Pancreas (tissue), 10 donors: ENCODE measurements around the gene RBM15. TPM values are rescaled to one million over a fixed set of nuclear protein-coding genes. Genes with fewer than 3 reads are reported as not detected.

Source experiments
- ATAC-seq, 4 donors: fragments of 200-7000 bp; cut with Tn5 transposase; one replicate each; pipeline versions ENCODE4 v1.8.0 to v1.9.1; 2020; ENCODE audit warnings: mild to moderate bottlenecking in 4 of 4, moderate library complexity in 4 of 4
- DNase-seq, 6 donors: peaks; one replicate each; pipeline ENCODE4 v3.0.0-alpha.2; 2020
- FAIRE-seq: peaks from 2 replicates; lab custom pipeline; 2012; peaks lifted over from hg19 to GRCh38; lab: Jason Lieb, UNC
- H3K27ac ChIP-seq, 4 donors: fragments of 200-600 bp; sonication (generic); 1 replicate in 3 of 4; 2 replicates in 1 of 4; pipeline versions ENCODE4 v1.5.0 to v1.8.0; 2020
- H3K27me3 ChIP-seq, 4 donors: fragments of 200-600 bp; one replicate each; pipeline ENCODE4 v1.8.0; 2021
- H3K36me3 ChIP-seq, 3 donors: fragments of 200-600 bp; sonication (generic) in 1 of 3; one replicate each; pipeline versions ENCODE4 v1.5.0 to v1.8.0; 2020 to 2021
- H3K4me1 ChIP-seq, 3 donors: fragments of 200-600 bp; one replicate each; pipeline ENCODE4 v1.8.0; 2021
- H3K4me3 ChIP-seq, 4 donors: fragments of 200-600 bp; sonication (generic) in 2 of 4; one replicate each; pipeline versions ENCODE4 v1.5.0 to v1.8.0; 2020 to 2021
- H3K9me3 ChIP-seq, 4 donors: fragments of 200-600 bp; one replicate each; pipeline ENCODE4 v1.8.0; 2021
- CTCF ChIP-seq, 4 donors: fragments of 200-600 bp; sonication (generic) in 3 of 4; IDR thresholded peaks; one replicate each; pipeline versions ENCODE4 v1.5.0 to v1.8.0; 2021; ENCODE audit warnings: antibody characterized with exemption in 4 of 4
- WGBS, 2 donors: extraction: QIAGEN DNeasy Blood & Tissue Kit; methylation state at CpG; one replicate each; pipeline ENCODE4 v1.1.7; 2013; 5-methylcytosine and 5-hydroxymethylcytosine counted together
- intact Hi-C, 3 donors: fragments of 100-400 bp; cut with DNase I; formaldehyde crosslinking; loops; one replicate each; pipeline versions ENCODE4 v1.11.1 to v1.14.2; 2022
- polyA plus RNA-seq, 2 donors: library from polyadenylated mRNA; stranded (reverse); fragments of 200-250 nt; gene quantifications; one replicate each; pipeline ENCODE4 v1.2.3, GENCODE V29; 2013
- total RNA-seq, 6 donors: library from RNA; stranded (reverse); fragmentation: NEBNext Ultra II Directional in 4 of 6; extraction: Animal tissue kit (Norgen Biotek cat#: 25700) in 4 of 6; gene quantifications; one replicate each; pipeline versions ENCODE4 v1.2.1 to v1.2.4, GENCODE V29; 2021 to 2023
- donor health status: healthy with polysubstance abuse.
- donor health status: DM: no; HTN: no; CAD: no; lungs with moderate emphysema.
- donor health status: DM: no; HTN: no; CAD: no.
- donor health status: control.
- donor health status: control.
- donor health status: Bipolar disorder and iron deficiency.
- donor health status: DM: yes; HTN: yes; CAD: no.
- donor health status: DM: no; HTN: no; CAD: no.
- donor health status: DM: no; HTN: no; CAD: no.
- donor health status: DM: yes; HTN: yes; CAD: no.

RBM15 gene
- total and polyA plus RNA-seq, 8 donors: 1.6 to 14.2 (median 7.7) TPM

- Histone ChIP-seq H3K4me1 (no peaks in the 10 kb centered on the region), H3K27ac (no peak overlapping the region), H3K4me3 (no peak overlapping the region), H3K9me3 (no peaks in the 10 kb centered on the region), H3K27me3 (no peaks in the 10 kb centered on the region), H3K36me3 (no peaks in the 10 kb centered on the region)
- FAIRE-seq (no peak), ATAC-seq (no peak), DNase-seq (no peak)
- WGBS, 2 donors: 77% methylated on average over 9 of the region's 9 CpGs
- intact Hi-C loops: no loop called here
- TF ChIP-seq CTCF (IDR thresholded peaks at IDR 0.05): no peak
Observed at GRCh38 chr1:110293601-110294104, 45.5 kb upstream of the RBM15 start.

GRCh38 chr1:110294308-110294707 lies 44.9 kb upstream of the RBM15 start:
- Histone ChIP-seq H3K9me3 (no peaks in the 10 kb centered on the region), H3K4me1 (no peaks in the 10 kb centered on the region), H3K36me3 (no peaks in the 10 kb centered on the region), H3K4me3 (no peak overlapping the region), H3K27me3 (no peaks in the 10 kb centered on the region), H3K27ac (no peak overlapping the region)
- WGBS, 2 donors: 83 to 90% methylated on average over 9 of the region's 9 CpGs
- no peak for TF ChIP-seq CTCF (IDR thresholded peaks at IDR 0.05)
- DNase-seq: no peak
- no peak for ATAC-seq
- FAIRE-seq: no peak
- intact Hi-C loops: no loop called here

- H3K36me3 ChIP-seq: no peaks in the 10 kb centered on the region
- no peaks in the 10 kb centered on the region for H3K4me1 ChIP-seq
- intact Hi-C loops: no loop called here
- no peaks in the 10 kb centered on the region for H3K27me3 ChIP-seq
- DNase-seq: no peak
- ATAC-seq: no peak
- H3K9me3 ChIP-seq: no peaks in the 10 kb centered on the region
- no peak overlapping the region for H3K27ac ChIP-seq
- no peak for FAIRE-seq
- H3K4me3 ChIP-seq: no peak overlapping the region
- 89 to 97% methylated on average over 4 of the region's 4 CpGs for WGBS, 2 donors
- TF ChIP-seq CTCF (IDR thresholded peaks at IDR 0.05): no peak
Observed at GRCh38 chr1:110298991-110299390, 40.2 kb upstream of the RBM15 start.

- H3K4me1 ChIP-seq: no peaks in the 10 kb centered on the region
- H3K27ac ChIP-seq: no peak overlapping the region
- FAIRE-seq: no peak
- H3K4me3 ChIP-seq: no peak overlapping the region
- no peak for ATAC-seq
- no peaks in the 10 kb centered on the region for H3K27me3 ChIP-seq
- H3K9me3 ChIP-seq: no peaks in the 10 kb centered on the region
- no peaks in the 10 kb centered on the region for H3K36me3 ChIP-seq
- no peak for TF ChIP-seq CTCF (IDR thresholded peaks at IDR 0.05)
- 23 to 25% methylated on average over 1 of the region's 1 CpG for WGBS, 2 donors
- DNase-seq: no peak
- intact Hi-C loops: no loop called here
Observed at GRCh38 chr1:110300412-110301085, 38.6 kb upstream of the RBM15 start.

- no peak overlapping the region for H3K27ac ChIP-seq
- no peak for FAIRE-seq
- H3K27me3 ChIP-seq: no peaks in the 10 kb centered on the region
- no peak for ATAC-seq
- DNase-seq: no peak
- 82 to 86% methylated on average over 3 of the region's 3 CpGs for WGBS, 2 donors
- H3K4me1 ChIP-seq: no peaks in the 10 kb centered on the region
- TF ChIP-seq CTCF (IDR thresholded peaks at IDR 0.05): no peak
- no peak overlapping the region for H3K4me3 ChIP-seq
- no peaks in the 10 kb centered on the region for H3K9me3 ChIP-seq
- intact Hi-C loops: no loop called here
- no peaks in the 10 kb centered on the region for H3K36me3 ChIP-seq
Observed at GRCh38 chr1:110302836-110303235, 36.3 kb upstream of the RBM15 start.
